GM12878 (cell line): Measurements from ENCODE around the gene IFNA14. TPM values are rescaled to one million over a fixed set of nuclear protein-coding genes. Genes with fewer than 3 reads are reported as not detected.
"Not testable (repeated sequence)": the region's sequence is repeated elsewhere in the genome, so short reads cannot be mapped to it uniquely, and the experiment has no call there.

Experiments
- ATAC-seq: fragments of 200-7000 bp; cut with Tn5 transposase; 3 replicates; pipeline ENCODE4 v1.9.1; 2020; ENCODE audit warnings: mild to moderate bottlenecking, moderate library complexity
- BruUV-seq: library from RNA; stranded (reverse); fragments of 400-500 nt; replicated peaks from 2 replicates; lab custom pipeline; 2021; lab: Mats Ljungman, UMichigan
- CTCF ChIA-PET: fragments of 300-600 bp; sonication (Branson Sonifier 250); formaldehyde crosslinking; extraction: SDS; loops from one replicate; lab custom pipeline; 2021; ENCODE audit warnings: inconsistent platforms; lab: Yijun Ruan, JAX
- POLR2A ChIA-PET: fragments of 350-600 bp; formaldehyde crosslinking; extraction: SDS; loops from one replicate; lab custom pipeline; 2021; ENCODE audit warnings: inconsistent platforms; lab: Charles Lee
- RAD21 ChIA-PET: fragments of 300-600 bp; sonication (Branson Sonifier 250); formaldehyde crosslinking; loops from one replicate; lab custom pipeline; 2023; ENCODE audit warnings: antibody characterized with exemption; ENCODE audit not compliant: unreplicated experiment; lab: Charles Lee
- SMC1A ChIA-PET: fragments of 300-600 bp; sonication (Branson Sonifier 250); formaldehyde crosslinking; loops from one replicate; lab custom pipeline; 2023; ENCODE audit not compliant: unreplicated experiment, uncharacterized antibody; lab: Charles Lee
- DNase-seq: peaks from one replicate; pipeline ENCODE4 v3.0.0-alpha.2; 2011; ENCODE audit warnings: low read depth, low spot score
- FAIRE-seq: peaks from 3 replicates; lab custom pipeline; 2011; peaks lifted over from hg19 to GRCh38; lab: Jason Lieb, UNC
- H2AFZ ChIP-seq: 2 replicates; pipeline ENCODE4 v1.6.0; 2011; ENCODE audit warnings: low read depth, low read length, control low read depth; ENCODE audit not compliant: control insufficient read depth
- H3K27ac ChIP-seq: 2 replicates; pipeline ENCODE4 v1.5.1; 2011; ENCODE audit warnings: control low read depth; ENCODE audit not compliant: control insufficient read depth, insufficient read depth
- H3K27me3 ChIP-seq, 2 experiments: replicated peaks in 1 of 2; 2 replicates each; pipeline versions ENCODE4 v1.6.0 to v1.6.1; 2011; ENCODE audit warnings: low read length in 1 of 2; ENCODE audit not compliant: control insufficient read depth in 2 of 2, insufficient read depth in 2 of 2
- H3K36me3 ChIP-seq, 2 experiments: 2 replicates each; pipeline ENCODE4 v1.5.1; 2011; ENCODE audit warnings: low read length in 1 of 2; ENCODE audit not compliant: control insufficient read depth in 2 of 2, insufficient read depth in 2 of 2
- H3K4me1 ChIP-seq: 2 replicates; pipeline ENCODE4 v1.6.1; 2011; ENCODE audit warnings: mild to moderate bottlenecking, low read length, moderate library complexity, mixed read lengths; ENCODE audit not compliant: control insufficient read depth, insufficient read depth
- H3K4me2 ChIP-seq: 2 replicates; pipeline ENCODE4 v1.6.0; 2011; ENCODE audit warnings: control low read depth; ENCODE audit not compliant: control insufficient read depth, insufficient read depth
- H3K4me3 ChIP-seq: fragments of 200-600 bp; sonication (generic); 2 replicates; pipeline ENCODE4 v1.5.1; 2016
- H3K79me2 ChIP-seq: 2 replicates; pipeline ENCODE4 v1.6.0; 2011; ENCODE audit warnings: low read length; ENCODE audit not compliant: control insufficient read depth, insufficient read depth
- H3K9ac ChIP-seq: 2 replicates; pipeline ENCODE4 v1.8.0; 2011; ENCODE audit warnings: low read length, control low read depth, mixed read lengths; ENCODE audit not compliant: control insufficient read depth, insufficient read depth
- H3K9me3 ChIP-seq: replicated peaks from 3 replicates; pipeline ENCODE4 v1.5.1; 2011; ENCODE audit warnings: mild to moderate bottlenecking, low read length; ENCODE audit not compliant: control insufficient read depth, insufficient read depth
- H4K20me1 ChIP-seq: 2 replicates; pipeline ENCODE4 v1.6.0; 2011; ENCODE audit not compliant: control insufficient read depth, insufficient read depth
- ETV6 ChIP-seq, 2 experiments: fragments of 450-650 bp in 1 of 2; IDR thresholded peaks in 1 of 2; conservative IDR thresholded peaks in 1 of 2; 2 replicates each; pipeline ENCODE4 v1.6.1; 2014; ENCODE audit warnings: antibody characterized with exemption in 1 of 2, borderline replicate concordance in 1 of 2, low read depth in 1 of 2, mild to moderate bottlenecking in 1 of 2, moderate library complexity in 1 of 2
- FOXK2 ChIP-seq: fragments of 450-650 bp; IDR thresholded peaks from 2 replicates; pipeline ENCODE4 v1.6.1; 2017; ENCODE audit warnings: mild to moderate bottlenecking, moderate library complexity
- MLLT1 ChIP-seq: fragments of 450-650 bp; IDR thresholded peaks from 2 replicates; pipeline ENCODE4 v1.6.1; 2016; ENCODE audit warnings: mild to moderate bottlenecking
- NR2F1 ChIP-seq: fragments of 450-650 bp; conservative IDR thresholded peaks from 2 replicates; pipeline ENCODE4 v1.6.1; 2017; ENCODE audit warnings: mild to moderate bottlenecking
- SMC3 ChIP-seq: IDR thresholded peaks from 2 replicates; pipeline ENCODE4 v1.6.1; 2011; ENCODE audit warnings: low read length, improper control_type of control experiment, borderline replicate concordance
- ZNF687 ChIP-seq: fragments of 450-650 bp; IDR thresholded peaks from 2 replicates; pipeline ENCODE4 v1.6.1; 2017; ENCODE audit warnings: mild to moderate bottlenecking, moderate library complexity
- WGBS: methylation state at CpG from one replicate; pipeline ENCODE4 v1.1.6; 2016; ENCODE audit warnings: low lambda C conversion rate; ENCODE audit not compliant: insufficient replicate concordance, insufficient coverage; ENCODE audit errors: missing lambda C conversion rate; 5-methylcytosine and 5-hydroxymethylcytosine counted together
- in situ Hi-C: fragments of 300-500 bp; cut with MboI; formaldehyde crosslinking; loops from 9 replicates; pipeline ENCODE4 v1.14.3; 2018; ENCODE audit warnings: mixed read lengths
- intact Hi-C: fragments of 100-400 bp; cut with micrococcal nuclease; formaldehyde crosslinking; loops from one replicate; pipeline ENCODE4 v1.14.2; 2022; ENCODE audit not compliant: unreplicated experiment
- polyA plus RNA-seq, 11 experiments: library from polyadenylated mRNA; depleted of rRNA in 4 of 11; unstranded in 6 of 11; stranded (reverse) in 5 of 11; fragments of >200 nt; fragmentation: Nextera tagmentation in 4 of 11; fragmentation: Illumina TruSeq in 1 of 11; extraction: Ambion mirVana in 4 of 11; extraction: Trizol in 1 of 11; gene quantifications; 1 replicate in 1 of 11; 2 replicates in 10 of 11; pipeline versions ENCODE4 v1.2.1 to v1.2.3, GENCODE V29; 2011 to 2016; ENCODE audit warnings: inconsistent platforms in 2 of 11, missing spikeins in 2 of 11, low read depth in 1 of 11
- total RNA-seq, 4 experiments: library from RNA; depleted of rRNA in 3 of 4; stranded (reverse); fragments of >200 nt in 3 of 4; fragmentation: Illumina TruSeq in 1 of 4; extraction: Trizol in 1 of 4; gene quantifications; 2 replicates each; pipeline versions ENCODE4 v1.2.1 to v1.2.3, GENCODE V29; 2013 to 2021
- TF ChIP-seq, protein P1 (sequence below), 3 experiments: IDR thresholded peaks in 2 of 3; conservative IDR thresholded peaks in 1 of 3; 2 replicates each; pipeline ENCODE4 v1.5.1; 2011; ENCODE audit warnings: low read depth in 3 of 3, low read length in 3 of 3, mild to moderate bottlenecking in 3 of 3, control low read depth in 2 of 3, moderate library complexity in 2 of 3, inconsistent platforms in 1 of 3, mixed read lengths in 1 of 3; ENCODE audit not compliant: control insufficient read depth in 2 of 3, insufficient read depth in 1 of 3; ENCODE audit errors: extremely low read depth in 1 of 3

IFNA14 gene
- total and polyA plus RNA-seq, 10 of the 15 experiments (the other 5 are each of a cell fraction or from before 2014, with no cell fraction given): not detected

- Histone ChIP-seq H3K4me1 (no peaks in the 10 kb centered on the region), H3K79me2 (no peaks in the 10 kb centered on the region), H3K27me3 (no peaks in the 10 kb centered on the region), H3K27ac (no peak within 1 kb of the TSS), H4K20me1 (no peaks in the 10 kb centered on the region), H3K4me3 (no peak within 1 kb of the TSS), H3K36me3 (no peaks in the 10 kb centered on the region), H3K9ac (no peak within 1 kb of the TSS), H3K4me2 (no peak within 1 kb of the TSS), H2AFZ (no peak within 1 kb of the TSS), H3K9me3 (no peaks in the 10 kb centered on the region)
- TF ChIP-seq MLLT1: no peak
- TF ChIP-seq FOXK2: no peak
- TF ChIP-seq ZNF687: no peak
- TF ChIP-seq, protein P1, sequence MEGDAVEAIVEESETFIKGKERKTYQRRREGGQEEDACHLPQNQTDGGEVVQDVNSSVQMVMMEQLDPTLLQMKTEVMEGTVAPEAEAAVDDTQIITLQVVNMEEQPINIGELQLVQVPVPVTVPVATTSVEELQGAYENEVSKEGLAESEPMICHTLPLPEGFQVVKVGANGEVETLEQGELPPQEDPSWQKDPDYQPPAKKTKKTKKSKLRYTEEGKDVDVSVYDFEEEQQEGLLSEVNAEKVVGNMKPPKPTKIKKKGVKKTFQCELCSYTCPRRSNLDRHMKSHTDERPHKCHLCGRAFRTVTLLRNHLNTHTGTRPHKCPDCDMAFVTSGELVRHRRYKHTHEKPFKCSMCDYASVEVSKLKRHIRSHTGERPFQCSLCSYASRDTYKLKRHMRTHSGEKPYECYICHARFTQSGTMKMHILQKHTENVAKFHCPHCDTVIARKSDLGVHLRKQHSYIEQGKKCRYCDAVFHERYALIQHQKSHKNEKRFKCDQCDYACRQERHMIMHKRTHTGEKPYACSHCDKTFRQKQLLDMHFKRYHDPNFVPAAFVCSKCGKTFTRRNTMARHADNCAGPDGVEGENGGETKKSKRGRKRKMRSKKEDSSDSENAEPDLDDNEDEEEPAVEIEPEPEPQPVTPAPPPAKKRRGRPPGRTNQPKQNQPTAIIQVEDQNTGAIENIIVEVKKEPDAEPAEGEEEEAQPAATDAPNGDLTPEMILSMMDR (IDR thresholded peaks at IDR 0.05 in 2 of 3, conservative IDR thresholded peaks at IDR 0.05 in 1 of 3; ENCODE audit: control insufficient read depth in 2 of 3, extremely low read depth in 1 of 3, insufficient read depth in 1 of 3, low read depth in 3 of 3, low read length in 3 of 3): no peak
- TF ChIP-seq SMC3: no peak
- no peak for TF ChIP-seq ETV6 (conservative IDR thresholded peaks at IDR 0.05 in 1 of 2, IDR thresholded peaks at IDR 0.05 in 1 of 2; ENCODE audit: borderline replicate concordance in 1 of 2, low read depth in 1 of 2)
- TF ChIP-seq NR2F1: no peak
- in situ Hi-C loops: no loop called here
- BruUV-seq: no TSS peak
- intact Hi-C loops: no loop called here
- POLR2A ChIA-PET: no interaction called here
- RAD21 ChIA-PET: no interaction called here
- SMC1A ChIA-PET: interaction anchor here (0.7 kb wide), 1 partner anchor 494 kb away, joined by 3 read pairs; no protein-coding TSS in a partner anchor
- CTCF ChIA-PET: no interaction called here
- FAIRE-seq (no peak), ATAC-seq (no peak), DNase-seq (no peak)
- WGBS: 69% methylated on average over 2 of the region's 2 CpGs
Observed at GRCh38 chr9:21228122-21228521, 11.7 kb downstream of the IFNA14 start, which contains the start of gene IFNA17. IFNA17 (minus strand) TSS chr9:21228222; CDS start chr9:21228173, 49 bp downstream.

GRCh38 chr9:21217211-21217610 is 22.6 kb downstream of the IFNA14 start, which contains the start of gene IFNA16:
IFNA16 (minus strand) TSS chr9:21217311; CDS start chr9:21217305, 6 bp downstream.
- H3K4me2 ChIP-seq, H3K9me3 ChIP-seq, H3K27me3 ChIP-seq, BruUV-seq, ATAC-seq, H3K9ac ChIP-seq, FAIRE-seq, H3K79me2 ChIP-seq, intact Hi-C loops, H4K20me1 ChIP-seq, H3K4me1 ChIP-seq, RAD21 ChIA-PET, POLR2A ChIA-PET, H2AFZ ChIP-seq, H3K36me3 ChIP-seq, in situ Hi-C loops, H3K27ac ChIP-seq, DNase-seq, H3K4me3 ChIP-seq: not testable (repeated sequence)
- ChIA-PET CTCF (interaction anchor here (1.0 to 1.5 kb wide), 4 partner anchors 19 to 179 kb away, joined by 3 to 4 read pairs (median 4); no protein-coding TSS in a partner anchor), SMC1A (interaction anchor here (1.0 kb wide), 1 partner anchor 18 kb away, joined by 5 read pairs; no protein-coding TSS in a partner anchor)
- 0% methylated on average over 1 of the region's 1 CpG for WGBS
